GM23248 (cell line): ENCODE results near the gene GRAP2.

Source experiments
- EZH2 ChIP-seq: fragments of 200-600 bp; sonication (generic); IDR thresholded peaks from 2 replicates; pipeline ENCODE4 v1.6.1; 2018; ENCODE audit warnings: antibody characterized with exemption, mild to moderate bottlenecking; ENCODE audit not compliant: insufficient read depth, poor library complexity, severe bottlenecking
- EZH2phosphoT487 ChIP-seq: fragments of 200-600 bp; sonication (generic); IDR thresholded peaks from 2 replicates; pipeline ENCODE4 v1.6.1; 2018; ENCODE audit warnings: antibody characterized with exemption, moderate library complexity, mild to moderate bottlenecking, low read depth; ENCODE audit not compliant: insufficient read depth

DNA sequence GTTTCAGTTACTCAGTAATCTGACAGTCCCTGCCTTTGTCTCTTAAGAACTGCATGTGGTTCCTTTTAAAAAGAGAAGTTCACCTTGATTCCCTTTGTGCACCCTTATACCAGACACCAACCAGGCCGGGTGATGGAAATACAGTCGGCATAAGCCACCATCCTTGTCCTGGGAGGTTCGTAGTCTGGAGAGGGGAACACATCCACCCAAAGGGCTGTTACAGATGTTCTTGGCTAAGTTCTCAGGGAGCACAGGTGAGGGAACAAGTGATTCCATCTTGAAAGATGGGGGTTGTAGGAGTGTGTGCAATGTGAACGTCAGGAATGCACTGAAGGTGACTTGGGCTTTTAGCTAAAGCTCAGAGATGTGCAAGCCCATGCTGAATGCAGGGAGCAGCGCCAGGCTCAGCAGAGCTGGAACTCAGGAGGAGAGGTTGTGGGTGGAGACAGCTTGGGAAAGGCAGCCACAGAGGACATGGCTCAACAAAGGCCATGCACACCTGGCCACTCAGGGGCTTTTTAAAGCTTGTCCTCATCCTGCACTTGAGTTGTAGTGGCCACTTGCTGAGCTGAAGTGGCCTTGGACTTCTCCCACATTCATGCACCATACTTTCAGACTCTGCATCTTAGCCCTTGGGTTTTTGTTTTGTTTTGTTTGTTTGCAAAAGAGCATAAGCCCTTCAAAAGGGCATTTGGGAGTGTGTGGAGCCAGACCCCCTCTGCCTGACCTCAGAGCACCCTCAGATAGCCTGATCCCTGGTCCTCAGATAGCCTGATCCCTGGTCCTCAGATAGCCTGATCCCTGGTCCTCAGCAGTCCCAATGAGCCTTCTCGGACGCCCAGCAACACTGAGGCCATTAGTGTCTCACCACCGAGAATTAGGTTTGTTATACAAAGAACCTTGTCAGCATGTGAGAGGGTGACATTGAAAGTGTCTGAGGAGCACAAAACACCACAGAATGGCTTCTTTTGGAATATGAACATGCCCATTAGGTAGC is 46.6 kb downstream of the GRAP2 start:
- TF ChIP-seq EZH2 (no peak), EZH2phosphoT487 (no peak)
